ENCODE measurements around the gene ZDHHC6. TPM values are rescaled to one million over a fixed set of nuclear protein-coding genes. Genes with fewer than 3 reads are reported as not detected.

ZDHHC6 gene
- total and polyA plus RNA-seq, 2 of the 8 experiments (the other 6 are each of a cell fraction or from before 2014, with no cell fraction given) = 13.6 to 27.4 TPM

DNA sequence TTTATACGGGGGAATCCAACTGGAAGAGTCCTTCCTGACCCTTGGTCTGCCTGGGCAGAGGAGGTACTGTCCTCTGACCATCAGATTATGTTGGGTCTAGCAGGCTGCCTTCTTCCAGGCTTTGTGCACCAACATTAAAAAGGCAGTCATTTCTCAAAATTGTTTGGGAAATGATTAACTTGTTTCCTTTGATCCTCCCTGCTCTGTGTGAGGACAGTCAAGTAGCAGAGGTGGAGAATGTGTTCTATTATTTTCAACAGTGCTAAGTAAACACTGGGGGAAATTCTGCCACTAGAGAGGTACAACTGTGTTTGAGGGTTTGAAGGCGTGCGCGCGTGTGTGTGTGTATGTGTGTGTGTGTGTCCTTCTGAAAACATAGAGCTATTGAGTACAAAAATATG, 52.2 kb downstream of the ZDHHC6 start:
- H2BK15ac ChIP-seq (ENCODE audit: low read length) = no peak overlapping the region
- no peak for DNase-seq (ENCODE audit: low read depth in 1 of 2, low spot score in 2 of 2)
- FAIRE-seq = no peak
- H3K4me2 ChIP-seq (ENCODE audit: insufficient read depth in 1 of 2, low read depth in 2 of 2, low read length in 2 of 2) = no peak overlapping the region
- H3K79me1 ChIP-seq (ENCODE audit: low read depth, low read length) = no peaks in the 10 kb centered on the region
- H3K36me3 ChIP-seq (ENCODE audit: control insufficient read depth in 2 of 4, insufficient read depth in 4 of 4, low read length in 3 of 4) = no peaks in the 10 kb centered on the region
- peaks cover 0 to 1% (median 0%) of the 10 kb centered on the region in 4 experiments; a peak in 1 of 7 replicates for H3K27me3 ChIP-seq (replicated peaks in 1 of 4; ENCODE audit: control insufficient read depth in 3 of 4, extremely low read depth in 1 of 4, insufficient read depth in 3 of 4, low read length in 3 of 4)
- H2BK120ac ChIP-seq (replicated peaks; ENCODE audit: low read depth, low read length) = no peak overlapping the region
- no peak overlapping the region for H2AK5ac ChIP-seq (ENCODE audit: low read depth, low read length)
- H3K9me3 ChIP-seq (ENCODE audit: insufficient read depth in 2 of 2, low read depth in 1 of 2, low read length in 1 of 2) = no peaks in the 10 kb centered on the region
- H3K79me2 ChIP-seq (ENCODE audit: control insufficient read depth in 1 of 2, insufficient read depth in 2 of 2, low read length in 2 of 2) = no peaks in the 10 kb centered on the region
- no peaks in the 10 kb centered on the region; the same call in 1 of the 2 replicates for H3K23me2 ChIP-seq (ENCODE audit: low read depth, low read length)
- H3K27ac ChIP-seq (ENCODE audit: low read depth, low read length) = no peak overlapping the region
- no peak overlapping the region for H3K18ac ChIP-seq (ENCODE audit: extremely low read depth, low read length)
- H2BK12ac ChIP-seq (ENCODE audit: low read depth, low read length) = no peak overlapping the region
- no peak overlapping the region for H2AFZ ChIP-seq (ENCODE audit: low read length)
- H4K8ac ChIP-seq (ENCODE audit: extremely low read depth, insufficient read depth, low read length) = no peak overlapping the region
- H4K20me1 ChIP-seq (replicated peaks in 1 of 2; ENCODE audit: control insufficient read depth in 1 of 2, insufficient read depth in 2 of 2, low read length in 2 of 2) = no peaks in the 10 kb centered on the region
- H3K56ac ChIP-seq (replicated peaks; ENCODE audit: insufficient read length, low read depth, low read length) = no peak overlapping the region
- ChIA-PET POLR2A (ENCODE audit: partially characterized antibody) (no interaction called here), CTCF (ENCODE audit: partially characterized antibody) (no interaction called here)
- H4K5ac ChIP-seq (ENCODE audit: insufficient read length, low read depth, low read length) = no peak overlapping the region
- H3K9ac ChIP-seq (replicated peaks in 1 of 4; ENCODE audit: extremely low read depth in 1 of 4, low read depth in 3 of 4, low read length in 3 of 4) = no peak overlapping the region
- H2BK5ac ChIP-seq (ENCODE audit: low read depth, low read length) = no peak overlapping the region
- no peak overlapping the region for H4K91ac ChIP-seq (replicated peaks; ENCODE audit: insufficient read length, low read length)
- no peak overlapping the region for H3K14ac ChIP-seq (ENCODE audit: insufficient read length)
- no peaks in the 10 kb centered on the region for H3K4me1 ChIP-seq (replicated peaks in 1 of 4; ENCODE audit: control insufficient read depth in 3 of 4, insufficient read depth in 4 of 4, low read length in 3 of 4)
- no peak overlapping the region for H3K23ac ChIP-seq (ENCODE audit: insufficient read length)
- 88% methylated on average over 5 of the region's 5 CpGs; no CpG with 5 or more reads in 1 of the 2 experiments for WGBS, 2 experiments (ENCODE audit: extremely low coverage in 1 of 2, insufficient coverage in 1 of 2, insufficient read length in 1 of 2, insufficient replicate concordance in 2 of 2, low coverage in 1 of 2, low lambda C conversion rate in 2 of 2, missing lambda C conversion rate in 1 of 2)
- peak overlapping the region; percentile 47 for H3K4ac ChIP-seq (replicated peaks; ENCODE audit: insufficient read length, low read depth, low read length)
- H2BK20ac ChIP-seq (ENCODE audit: low read length) = no peak overlapping the region
- no peak overlapping the region for H3K4me3 ChIP-seq (ENCODE audit: extremely low read depth in 1 of 4, insufficient read depth in 2 of 4, low read depth in 3 of 4, low read length in 4 of 4)
- no peak for TF ChIP-seq CREB1 (IDR thresholded peaks at IDR 0.05)
- no peak for TF ChIP-seq RNF2 (IDR thresholded peaks at IDR 0.05; ENCODE audit: borderline replicate concordance, low read depth, low read length, missing control alignments, poor library complexity, severe bottlenecking)
- no peak for TF ChIP-seq KDM1A (IDR thresholded peaks at IDR 0.05; ENCODE audit: borderline replicate concordance, low read length)
- no peak for TF ChIP-seq HDAC2 (IDR thresholded peaks at IDR 0.05; ENCODE audit: borderline replicate concordance in 1 of 2, low read depth in 2 of 2, low read length in 2 of 2)
- no peak for TF ChIP-seq MAFK (IDR thresholded peaks at IDR 0.05; ENCODE audit: low read depth, low read length)
- no peak for TF ChIP-seq POU5F1 (IDR thresholded peaks at IDR 0.05; ENCODE audit: low read depth, low read length)
- TF ChIP-seq, protein P1, sequence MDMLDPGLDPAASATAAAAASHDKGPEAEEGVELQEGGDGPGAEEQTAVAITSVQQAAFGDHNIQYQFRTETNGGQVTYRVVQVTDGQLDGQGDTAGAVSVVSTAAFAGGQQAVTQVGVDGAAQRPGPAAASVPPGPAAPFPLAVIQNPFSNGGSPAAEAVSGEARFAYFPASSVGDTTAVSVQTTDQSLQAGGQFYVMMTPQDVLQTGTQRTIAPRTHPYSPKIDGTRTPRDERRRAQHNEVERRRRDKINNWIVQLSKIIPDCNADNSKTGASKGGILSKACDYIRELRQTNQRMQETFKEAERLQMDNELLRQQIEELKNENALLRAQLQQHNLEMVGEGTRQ (IDR thresholded peaks at IDR 0.05; ENCODE audit: low read length) = no peak
- TF ChIP-seq SP2 (IDR thresholded peaks at IDR 0.05; ENCODE audit: low read length) = no peak
- no peak for TF ChIP-seq RFX5 (IDR thresholded peaks at IDR 0.05; ENCODE audit: borderline replicate concordance, low read depth, low read length)
- no peak for TF ChIP-seq ASH2L (IDR thresholded peaks at IDR 0.05; ENCODE audit: low read length)
- no peak for TF ChIP-seq HDAC6 (IDR thresholded peaks at IDR 0.05; ENCODE audit: low read depth, low read length)
- TF ChIP-seq SP4 (IDR thresholded peaks at IDR 0.05; ENCODE audit: low read length) = no peak
- no peak for TF ChIP-seq FOSL1 (IDR thresholded peaks at IDR 0.05; ENCODE audit: insufficient read depth, low read depth, low read length)
- TF ChIP-seq SP1 (IDR thresholded peaks at IDR 0.05; ENCODE audit: low read depth, low read length) = no peak

Data from H1 (cell line).